KMS-11 (cell line): ENCODE results near the gene DPH7.
A peak's percentile ranks its signal among the peaks of the same experiment; 100 is the strongest.
"Not testable (repeated sequence)": the region's sequence is repeated elsewhere in the genome, so short reads cannot be mapped to it uniquely, and the experiment has no call there.

Experiments
- H2AFZ ChIP-seq: fragments of 200-600 bp; sonication (generic); 2 replicates; pipeline ENCODE4 v1.6.1; 2016; ENCODE audit warnings: antibody characterized with exemption, mixed run types, low read depth
- H3K27ac ChIP-seq: fragments of 200-600 bp; sonication (generic); 2 replicates; pipeline ENCODE4 v1.6.1; 2016; ENCODE audit warnings: mild to moderate bottlenecking, mixed run types
- H3K27me3 ChIP-seq: fragments of 200-600 bp; sonication (generic); 2 replicates; pipeline ENCODE4 v1.6.1; 2017; ENCODE audit warnings: mild to moderate bottlenecking, low read depth, mixed run types, moderate library complexity; ENCODE audit not compliant: insufficient read depth
- H3K36me3 ChIP-seq: fragments of 200-600 bp; sonication (generic); 2 replicates; pipeline ENCODE4 v1.6.1; 2017; ENCODE audit warnings: mild to moderate bottlenecking, mixed run types; ENCODE audit not compliant: insufficient read depth
- H3K4me1 ChIP-seq: fragments of 200-600 bp; sonication (generic); 2 replicates; pipeline ENCODE4 v1.6.1; 2016; ENCODE audit warnings: mild to moderate bottlenecking, low read depth, mixed run types; ENCODE audit not compliant: poor library complexity, severe bottlenecking
- H3K4me2 ChIP-seq: fragments of 200-600 bp; sonication (generic); 2 replicates; pipeline ENCODE4 v1.7.0; 2016; ENCODE audit warnings: mild to moderate bottlenecking, mixed run types
- H3K4me3 ChIP-seq: fragments of 200-600 bp; sonication (generic); IDR thresholded peaks from 2 replicates; pipeline ENCODE4 v1.6.1; 2017; ENCODE audit warnings: low read depth, low read length, mixed read lengths; ENCODE audit not compliant: insufficient read depth
- H3K79me2 ChIP-seq: fragments of 200-600 bp; sonication (generic); 2 replicates; pipeline ENCODE4 v1.6.1; 2016; ENCODE audit warnings: low read depth, mixed run types; ENCODE audit not compliant: insufficient read depth
- H3K9ac ChIP-seq: fragments of 200-600 bp; sonication (generic); 2 replicates; pipeline ENCODE4 v1.6.1; 2016; ENCODE audit warnings: mild to moderate bottlenecking, mixed run types
- H4K20me1 ChIP-seq: fragments of 200-600 bp; sonication (generic); 2 replicates; pipeline ENCODE4 v1.6.1; 2016; ENCODE audit warnings: mild to moderate bottlenecking, mixed run types; ENCODE audit not compliant: insufficient read depth
- CTCF ChIP-seq: fragments of 200-600 bp; sonication (generic); conservative IDR thresholded peaks from 2 replicates; pipeline ENCODE4 v1.6.1; 2017; ENCODE audit warnings: low read depth, mild to moderate bottlenecking, antibody characterized with exemption, low read length, moderate library complexity, mixed read lengths

Gene DPH7

GRCh38 chr9:137578518-137579258 lies at the start of gene DPH7:
DPH7 (minus strand) TSS chr9:137578925; CDS start chr9:137578777, 148 bp downstream.
- Histone ChIP-seq H3K4me2 (peak within 1 kb of the TSS; percentile 99), H3K36me3 (no peaks in the 10 kb centered on the region; the same call in 1 of the 2 replicates), H2AFZ (peak within 1 kb of the TSS; percentile 59), H3K4me1 (peaks cover 38% of the 10 kb centered on the region), H4K20me1 (no peaks in the 10 kb centered on the region; the same call in 1 of the 2 replicates), H3K4me3 (no peak within 1 kb of the TSS), H3K79me2 (peaks cover 43% of the 10 kb centered on the region), H3K27ac (peak within 1 kb of the TSS; percentile 65), H3K27me3 (no peaks in the 10 kb centered on the region), H3K9ac (peak within 1 kb of the TSS; percentile 76)
- peak; percentile 75 for TF ChIP-seq CTCF

- not testable (repeated sequence) for H3K4me3 ChIP-seq, H3K9ac ChIP-seq, H3K4me2 ChIP-seq, H3K27me3 ChIP-seq, H3K27ac ChIP-seq, H3K36me3 ChIP-seq, H2AFZ ChIP-seq, H4K20me1 ChIP-seq
- peaks cover 93% of the 10 kb centered on the region for H3K79me2 ChIP-seq
- H3K4me1 ChIP-seq = peaks cover 14% of the 10 kb centered on the region
These were observed 48.7 kb upstream of the DPH7 start for GRCh38 chr9:137627406-137627805.

- no peaks in the 10 kb centered on the region for H3K27me3 ChIP-seq
- no peak overlapping the region for H3K27ac ChIP-seq
- no peak overlapping the region for H3K9ac ChIP-seq
- H3K4me2 ChIP-seq = no peak overlapping the region
- H4K20me1 ChIP-seq = peaks cover 2% of the 10 kb centered on the region; the same call in 1 of the 2 replicates
- 0 out of 2 replicates have a peak, but pooled peaks cover 2% of the 10 kb centered on the region for H3K36me3 ChIP-seq
- peaks cover 91% of the 10 kb centered on the region for H3K79me2 ChIP-seq
- H3K4me3 ChIP-seq = no peak overlapping the region
- no peak overlapping the region for H2AFZ ChIP-seq
- TF ChIP-seq CTCF = no peak
- peaks cover 16% of the 10 kb centered on the region for H3K4me1 ChIP-seq
These were observed 47.7 kb upstream of the DPH7 start for GRCh38 chr9:137626464-137626863.

GRCh38 chr9:137622211-137622610 lies 43.5 kb upstream of the DPH7 start:
- not testable (repeated sequence) for H3K9ac ChIP-seq, H4K20me1 ChIP-seq, H3K36me3 ChIP-seq, H3K4me2 ChIP-seq, H3K27me3 ChIP-seq, H3K4me3 ChIP-seq, H2AFZ ChIP-seq, H3K27ac ChIP-seq
- Histone ChIP-seq H3K4me1 (peaks cover 27% of the 10 kb centered on the region), H3K79me2 (peaks cover 82% of the 10 kb centered on the region)

GRCh38 chr9:137621131-137621757 lies 42.5 kb upstream of the DPH7 start:
- Histone ChIP-seq H3K4me2 (peak overlapping the region; percentile 93; the same call in 1 of the 2 replicates), H3K36me3 (0 out of 2 replicates have a peak, but pooled peaks cover 3% of the 10 kb centered on the region), H3K4me1 (peaks cover 35% of the 10 kb centered on the region), H3K4me3 (no peak overlapping the region), H3K79me2 (peaks cover 76% of the 10 kb centered on the region), H3K9ac (no peak overlapping the region), H2AFZ (no peak overlapping the region), H4K20me1 (no peaks in the 10 kb centered on the region), H3K27me3 (no peaks in the 10 kb centered on the region), H3K27ac (no peak overlapping the region)
- 0 out of 2 replicates have a peak, but pooled peaks have one; percentile 33 for TF ChIP-seq CTCF
